Ishikawa (cell line): ENCODE results near the gene MYCBP.

Experiments used
- CEBPB ChIP-seq: IDR thresholded peaks from 2 replicates; pipeline ENCODE4 v1.6.1; 2012
- CREB1 ChIP-seq: IDR thresholded peaks from 2 replicates; pipeline ENCODE4 v1.6.1; 2012; ENCODE audit warnings: low read depth
- RAD21 ChIP-seq: IDR thresholded peaks from 2 replicates; pipeline ENCODE4 v1.6.1; 2012; ENCODE audit warnings: low read depth
- TAF1 ChIP-seq: IDR thresholded peaks from 2 replicates; pipeline ENCODE4 v1.6.1; 2012; ENCODE audit warnings: low read depth, mild to moderate bottlenecking
- YY1 ChIP-seq: IDR thresholded peaks from 2 replicates; pipeline ENCODE4 v1.6.1; 2012; ENCODE audit warnings: low read depth
- ZBTB7A ChIP-seq: IDR thresholded peaks from 2 replicates; pipeline ENCODE4 v1.6.1; 2012; ENCODE audit warnings: low read depth
- TF ChIP-seq, protein P1 (sequence below): IDR thresholded peaks from 2 replicates; pipeline ENCODE4 v1.6.1; 2012; ENCODE audit warnings: low read depth, mild to moderate bottlenecking

DNA sequence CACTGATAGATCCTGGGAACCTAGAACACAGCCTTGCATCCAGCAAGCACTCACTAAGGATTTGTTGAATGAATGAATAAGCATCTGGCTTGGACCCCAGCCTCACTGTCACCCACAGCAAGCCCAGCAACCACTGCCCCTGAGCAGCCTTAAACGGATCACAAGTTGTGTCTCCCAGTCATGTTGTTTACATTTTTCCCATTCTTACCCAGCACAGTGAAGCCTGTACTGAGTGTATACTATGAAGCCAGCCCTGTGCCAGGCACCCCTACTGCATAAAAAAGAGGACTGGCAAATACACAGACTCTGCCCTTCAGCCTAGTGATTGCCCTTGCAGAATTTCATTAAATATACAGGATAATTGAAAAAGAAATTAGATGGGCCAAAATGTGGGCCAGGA, 43.8 kb downstream of the MYCBP start:
- TF ChIP-seq YY1, result no peak
- no peak for TF ChIP-seq CREB1
- TF ChIP-seq TAF1, result no peak
- no peak for TF ChIP-seq ZBTB7A
- TF ChIP-seq, protein P1, sequence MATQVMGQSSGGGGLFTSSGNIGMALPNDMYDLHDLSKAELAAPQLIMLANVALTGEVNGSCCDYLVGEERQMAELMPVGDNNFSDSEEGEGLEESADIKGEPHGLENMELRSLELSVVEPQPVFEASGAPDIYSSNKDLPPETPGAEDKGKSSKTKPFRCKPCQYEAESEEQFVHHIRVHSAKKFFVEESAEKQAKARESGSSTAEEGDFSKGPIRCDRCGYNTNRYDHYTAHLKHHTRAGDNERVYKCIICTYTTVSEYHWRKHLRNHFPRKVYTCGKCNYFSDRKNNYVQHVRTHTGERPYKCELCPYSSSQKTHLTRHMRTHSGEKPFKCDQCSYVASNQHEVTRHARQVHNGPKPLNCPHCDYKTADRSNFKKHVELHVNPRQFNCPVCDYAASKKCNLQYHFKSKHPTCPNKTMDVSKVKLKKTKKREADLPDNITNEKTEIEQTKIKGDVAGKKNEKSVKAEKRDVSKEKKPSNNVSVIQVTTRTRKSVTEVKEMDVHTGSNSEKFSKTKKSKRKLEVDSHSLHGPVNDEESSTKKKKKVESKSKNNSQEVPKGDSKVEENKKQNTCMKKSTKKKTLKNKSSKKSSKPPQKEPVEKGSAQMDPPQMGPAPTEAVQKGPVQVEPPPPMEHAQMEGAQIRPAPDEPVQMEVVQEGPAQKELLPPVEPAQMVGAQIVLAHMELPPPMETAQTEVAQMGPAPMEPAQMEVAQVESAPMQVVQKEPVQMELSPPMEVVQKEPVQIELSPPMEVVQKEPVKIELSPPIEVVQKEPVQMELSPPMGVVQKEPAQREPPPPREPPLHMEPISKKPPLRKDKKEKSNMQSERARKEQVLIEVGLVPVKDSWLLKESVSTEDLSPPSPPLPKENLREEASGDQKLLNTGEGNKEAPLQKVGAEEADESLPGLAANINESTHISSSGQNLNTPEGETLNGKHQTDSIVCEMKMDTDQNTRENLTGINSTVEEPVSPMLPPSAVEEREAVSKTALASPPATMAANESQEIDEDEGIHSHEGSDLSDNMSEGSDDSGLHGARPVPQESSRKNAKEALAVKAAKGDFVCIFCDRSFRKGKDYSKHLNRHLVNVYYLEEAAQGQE, result no peak
- no peak for TF ChIP-seq CEBPB
- TF ChIP-seq RAD21, result no peak
